NCI-H2029 treated with DMSO at 0.1 percent for 48 hours (cell line): ENCODE results near the gene RNF126.
A peak's percentile ranks its signal among the peaks of the same experiment; 100 is the strongest.
"Not testable (repeated sequence)": the region's sequence is repeated elsewhere in the genome, so short reads cannot be mapped to it uniquely, and the experiment has no call there.

Source experiments
- DNase-seq: peaks from one replicate; lab custom pipeline; 2025; lab: John Stamatoyannopoulos, UW

RNF126 gene

DNA sequence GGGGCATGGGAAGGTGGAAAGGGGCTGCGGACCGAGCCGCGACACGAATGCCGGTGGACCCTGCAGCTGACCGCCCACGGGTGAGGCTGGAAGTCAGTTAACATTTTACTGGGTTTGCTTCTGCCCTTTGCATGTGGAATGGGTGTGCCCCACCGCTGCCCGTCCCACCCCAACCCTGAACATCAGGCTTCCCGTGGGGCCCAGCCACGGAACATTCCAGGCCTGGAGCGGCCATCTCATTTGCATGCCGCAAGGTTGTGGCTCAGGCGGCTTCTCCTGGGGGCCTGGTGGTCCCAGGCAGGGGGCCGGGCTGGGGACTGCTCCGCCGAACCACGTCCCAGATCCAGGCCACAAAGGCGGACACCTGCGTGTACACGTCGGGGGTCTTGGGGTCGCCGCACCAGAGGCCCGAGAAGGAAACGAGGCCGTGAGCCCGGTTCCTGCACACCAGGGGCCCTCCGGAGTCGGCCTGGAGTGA is 22.5 kb upstream of the RNF126 start:
- DNase-seq: no peak

DNA sequence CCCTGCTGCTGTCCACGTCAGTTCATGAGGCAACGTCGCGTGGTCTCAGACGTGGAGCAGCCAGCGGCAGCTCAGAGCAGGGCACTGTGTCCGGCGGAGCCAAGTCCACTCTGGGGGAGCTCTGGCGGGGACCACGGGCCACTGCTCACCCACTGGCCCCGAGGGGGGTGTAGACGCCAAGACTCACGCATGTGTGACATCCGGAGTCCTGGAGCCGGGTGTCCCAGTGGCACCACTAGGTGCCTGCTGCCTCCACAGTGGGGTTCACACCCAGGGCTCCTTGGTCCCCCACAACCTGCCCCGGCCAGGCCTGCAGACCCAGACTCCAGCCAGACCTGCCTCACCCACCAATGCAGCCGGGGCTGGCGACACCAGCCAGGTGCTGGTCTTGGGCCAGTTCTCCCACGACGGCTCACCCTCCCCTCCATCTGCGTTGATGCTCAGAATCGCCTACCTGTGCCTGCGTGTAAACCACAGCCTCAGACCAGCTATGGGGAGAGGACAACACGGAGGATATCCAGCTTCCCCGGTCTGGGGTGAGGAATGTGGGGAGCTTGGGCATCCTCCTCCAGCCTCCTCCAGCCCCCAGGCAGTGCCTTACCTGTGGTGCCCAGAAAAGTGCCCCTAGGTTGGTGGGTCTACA is 19.8 kb upstream of the RNF126 start:
- DNase-seq: no peak

DNA sequence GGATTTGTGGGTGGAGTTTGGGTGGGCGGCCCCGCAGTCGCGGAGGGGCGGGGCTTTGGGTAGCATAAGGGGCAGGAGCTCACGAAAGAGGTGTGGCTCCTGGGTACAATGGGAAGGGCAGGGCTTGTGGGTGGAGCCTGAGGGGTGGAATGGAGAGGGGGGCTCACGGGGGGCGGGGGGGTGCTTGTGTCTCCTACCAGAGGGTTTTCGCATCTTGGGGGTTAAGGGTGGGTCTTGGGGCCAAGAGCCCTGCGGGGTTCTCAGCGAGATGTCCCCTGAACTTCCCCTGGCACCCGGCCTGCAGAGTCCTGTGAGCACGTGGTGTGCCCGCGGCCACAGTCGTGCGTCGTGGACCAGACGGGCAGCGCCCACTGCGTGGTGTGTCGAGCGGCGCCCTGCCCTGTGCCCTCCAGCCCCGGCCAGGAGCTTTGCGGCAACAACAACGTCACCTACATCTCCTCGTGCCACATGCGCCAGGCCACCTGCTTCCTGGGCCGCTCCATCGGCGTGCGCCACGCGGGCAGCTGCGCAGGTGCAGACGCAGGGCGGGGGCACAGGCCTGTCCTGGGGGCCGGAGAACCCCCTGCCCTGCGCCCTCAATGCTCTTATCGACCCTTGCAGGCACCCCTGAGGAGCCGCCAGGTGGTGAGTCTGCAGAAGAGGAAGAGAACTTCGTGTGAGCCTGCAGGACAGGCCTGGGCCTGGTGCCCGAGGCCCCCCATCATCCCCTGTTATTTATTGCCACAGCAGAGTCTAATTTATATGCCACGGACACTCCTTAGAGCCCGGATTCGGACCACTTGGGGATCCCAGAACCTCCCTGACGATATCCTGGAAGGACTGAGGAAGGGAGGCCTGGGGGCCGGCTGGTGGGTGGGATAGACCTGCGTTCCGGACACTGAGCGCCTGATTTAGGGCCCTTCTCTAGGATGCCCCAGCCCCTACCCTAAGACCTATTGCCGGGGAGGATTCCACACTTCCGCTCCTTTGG is 18.3 kb upstream of the RNF126 start:
- DNase-seq: no peak

DNA sequence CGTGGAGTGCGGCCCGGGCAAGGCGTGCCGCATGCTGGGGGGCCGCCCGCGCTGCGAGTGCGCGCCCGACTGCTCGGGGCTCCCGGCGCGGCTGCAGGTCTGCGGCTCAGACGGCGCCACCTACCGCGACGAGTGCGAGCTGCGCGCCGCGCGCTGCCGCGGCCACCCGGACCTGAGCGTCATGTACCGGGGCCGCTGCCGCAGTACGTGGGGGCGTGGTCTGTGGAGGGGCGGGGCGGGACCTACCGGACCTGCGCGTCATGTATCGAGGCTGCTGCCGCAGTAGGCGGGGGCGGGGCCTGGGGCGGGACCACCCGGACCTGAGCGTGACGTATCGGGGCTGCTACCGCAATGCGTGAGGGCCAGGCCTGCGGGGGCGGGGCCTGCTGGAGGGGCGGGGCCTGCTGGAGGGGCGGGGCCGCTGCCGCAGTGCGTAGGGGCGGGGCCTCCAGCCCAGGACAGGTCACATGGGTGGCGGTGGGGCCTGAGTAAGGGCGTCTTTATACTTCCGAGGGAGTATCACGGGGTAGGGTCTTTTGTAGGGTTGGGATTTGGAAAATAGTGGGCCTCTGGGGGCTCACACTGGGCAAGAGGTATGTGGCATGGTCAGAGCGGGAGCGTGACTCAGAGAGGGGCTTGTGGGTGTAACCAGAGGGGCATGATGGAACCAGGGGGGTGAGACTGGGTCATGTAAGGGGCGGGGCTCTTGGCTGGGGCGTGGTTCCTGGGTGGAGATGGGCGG is 17.4 kb upstream of the RNF126 start:
- peak; percentile 89 for DNase-seq

DNA sequence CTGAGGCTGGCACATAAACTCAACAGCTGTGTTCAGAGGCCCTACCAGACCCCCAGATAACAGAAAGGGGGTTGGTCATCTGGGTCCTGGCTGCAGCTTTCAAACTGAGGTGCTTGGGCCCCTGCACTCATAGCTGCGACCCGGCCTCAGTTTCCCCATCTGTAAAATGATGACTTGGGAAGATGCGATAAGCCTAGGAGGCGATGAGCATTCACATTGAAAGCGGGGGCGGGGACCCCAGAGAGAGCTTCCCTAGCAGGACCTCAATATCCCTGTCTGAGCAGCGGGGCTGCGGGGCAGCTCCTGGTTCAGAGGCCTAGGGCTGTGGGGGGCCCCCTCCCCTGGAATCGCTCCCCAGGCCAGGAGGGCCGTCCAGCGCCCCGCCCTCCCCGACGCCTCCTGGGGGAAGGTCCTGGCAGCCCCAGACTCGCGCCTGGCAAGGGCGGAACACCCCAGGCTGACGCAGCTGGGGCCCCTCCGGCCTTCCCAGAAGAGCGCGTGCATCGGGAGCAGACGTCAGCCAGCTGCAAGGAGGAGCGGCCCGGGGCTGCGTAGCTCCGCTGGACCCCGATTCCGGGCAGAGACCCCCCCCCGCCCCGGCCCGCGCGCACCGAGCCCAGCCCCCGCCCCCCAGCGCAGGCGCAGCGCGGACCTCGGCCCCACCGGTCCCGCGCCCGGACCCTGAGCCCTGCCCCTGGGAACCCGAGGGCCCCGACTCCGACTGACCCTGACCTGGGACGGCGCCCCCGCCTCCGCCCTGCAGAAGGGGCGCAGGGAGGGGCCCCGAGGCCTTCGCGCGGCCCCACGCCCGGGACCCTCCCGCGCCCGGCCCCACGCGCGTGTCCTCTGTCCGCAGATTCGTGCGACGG is 16.6 kb upstream of the RNF126 start:
- DNase-seq: no peak

DNA sequence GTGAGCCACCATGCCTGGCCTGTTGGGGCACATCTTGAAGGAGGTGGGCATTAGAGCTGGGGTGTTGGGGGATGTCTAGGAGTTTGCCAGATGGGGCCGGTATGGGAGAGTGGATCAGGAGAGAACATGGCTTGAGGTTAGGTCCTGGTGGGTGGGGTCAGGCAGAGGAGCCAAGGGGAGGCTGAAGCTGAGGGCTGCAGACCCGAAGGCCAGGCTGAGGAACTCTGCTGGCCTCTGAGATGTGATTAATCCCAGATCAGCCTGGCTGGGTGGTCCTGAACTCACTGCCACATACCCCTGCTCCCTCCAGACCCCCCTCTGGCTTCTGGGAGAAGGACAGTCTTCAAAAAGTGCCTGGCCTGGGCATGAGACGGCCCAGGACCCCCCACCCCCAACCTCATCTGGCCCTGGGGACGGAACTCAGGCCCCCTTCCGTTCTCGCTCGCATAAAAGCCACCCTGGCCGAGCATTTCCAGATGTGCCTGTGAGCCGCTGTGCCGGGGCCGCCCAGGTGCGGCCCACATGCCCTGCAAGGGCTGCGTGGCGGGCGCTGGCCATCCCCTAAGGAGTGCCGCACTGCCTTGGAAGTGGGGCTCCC is 15.9 kb upstream of the RNF126 start:
- DNase-seq: no peak

DNA sequence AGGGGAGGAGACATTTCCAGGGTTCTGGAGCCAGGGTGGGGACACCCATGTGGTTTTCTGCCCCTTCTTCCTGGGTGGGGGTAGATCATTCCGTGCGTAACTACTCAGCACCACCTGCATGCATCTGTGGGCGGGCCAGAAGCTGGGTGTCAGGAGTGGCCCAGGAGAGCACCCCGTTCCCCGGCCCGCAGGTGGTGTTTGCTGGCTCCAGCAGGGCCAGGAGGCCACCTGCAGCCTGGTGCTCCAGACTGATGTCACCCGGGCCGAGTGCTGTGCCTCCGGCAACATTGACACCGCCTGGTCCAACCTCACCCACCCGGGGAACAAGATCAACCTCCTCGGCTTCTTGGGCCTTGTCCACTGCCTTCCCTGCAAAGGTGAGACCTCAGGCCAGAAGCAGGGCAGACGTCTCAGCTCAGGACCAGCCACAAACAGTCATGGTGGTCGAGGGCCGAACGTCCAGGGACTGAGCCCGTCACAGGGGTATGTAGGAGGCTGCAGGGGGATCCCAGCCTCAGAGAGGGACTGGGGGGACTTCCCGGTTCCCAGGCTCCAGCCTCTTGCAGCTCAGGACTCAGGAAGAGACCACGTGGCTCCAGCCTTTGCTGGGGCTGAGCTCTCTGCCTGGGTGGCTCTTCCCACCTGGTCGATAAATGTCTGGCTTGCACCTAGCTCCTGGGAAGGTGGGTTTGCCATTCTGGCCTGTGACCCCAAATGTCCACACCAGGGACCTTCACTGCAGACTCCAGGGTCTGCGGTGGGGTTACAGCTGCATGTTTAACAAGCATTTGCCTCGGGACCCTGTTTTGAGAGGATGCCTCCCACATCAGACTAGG is 14.8 kb upstream of the RNF126 start:
- DNase-seq: no peak

DNA sequence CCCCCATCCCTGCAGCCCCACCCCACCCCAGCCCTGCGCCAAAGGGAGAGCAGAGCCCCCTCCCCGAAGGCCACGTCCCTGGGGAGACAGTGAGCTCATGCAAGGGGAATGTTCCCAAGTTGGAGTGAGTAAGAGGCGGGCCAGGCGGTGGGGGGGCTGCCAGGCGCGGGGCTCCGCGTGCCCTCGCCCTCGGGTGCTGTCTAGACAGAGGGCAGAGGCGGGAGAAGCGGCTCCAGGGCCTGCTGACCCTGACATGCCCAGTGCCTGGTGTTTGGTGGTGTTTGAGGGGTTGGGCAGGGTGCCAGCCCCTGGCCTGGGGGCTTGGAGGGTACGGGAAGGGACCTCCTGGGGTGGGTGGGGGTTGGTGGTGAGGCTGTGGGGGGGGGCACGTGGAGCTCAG is 14.2 kb upstream of the RNF126 start:
- DNase-seq: no peak

DNA sequence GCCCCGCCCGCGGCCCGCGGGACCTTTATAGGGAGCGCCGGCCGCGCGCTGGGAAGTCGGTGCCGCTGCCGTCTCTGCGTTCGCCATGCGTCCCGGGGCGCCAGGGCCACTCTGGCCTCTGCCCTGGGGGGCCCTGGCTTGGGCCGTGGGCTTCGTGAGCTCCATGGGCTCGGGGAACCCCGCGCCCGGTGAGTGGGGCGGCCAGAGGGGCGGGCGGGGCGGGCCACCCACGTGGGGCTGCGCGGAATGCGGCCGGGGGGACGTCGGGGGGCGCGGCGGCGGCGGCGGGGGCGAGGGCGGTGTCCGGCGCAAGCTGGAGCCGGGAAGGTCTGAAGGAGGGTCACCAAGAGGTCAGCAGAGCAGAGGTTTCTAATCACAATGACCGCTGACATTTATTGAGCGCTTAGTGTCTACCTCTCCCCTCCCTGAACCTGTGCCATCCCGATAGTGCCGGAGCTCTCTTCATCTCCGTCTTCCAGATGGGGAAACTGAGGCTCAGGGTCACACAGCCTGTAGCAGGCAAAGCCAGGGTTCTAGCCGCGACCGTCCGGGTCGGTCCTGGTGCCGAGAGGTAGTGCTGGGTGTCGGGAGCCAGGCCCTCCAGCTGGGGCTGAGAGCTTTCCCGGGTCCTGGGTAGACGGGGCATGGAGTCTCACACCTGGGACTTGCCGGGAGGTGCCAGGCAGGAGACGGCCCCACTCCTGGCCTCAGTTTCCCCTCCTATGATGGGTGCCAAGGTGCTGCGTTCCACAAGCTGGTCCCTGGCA is 13.5 kb upstream of the RNF126 start, which contains the start of gene FSTL3:
TSS of gene FSTL3 (plus strand) at position 54 of the 767 bp plus-strand sequence. CDS start at position 86, 32 bp downstream.
- DNase-seq: no peak

DNA sequence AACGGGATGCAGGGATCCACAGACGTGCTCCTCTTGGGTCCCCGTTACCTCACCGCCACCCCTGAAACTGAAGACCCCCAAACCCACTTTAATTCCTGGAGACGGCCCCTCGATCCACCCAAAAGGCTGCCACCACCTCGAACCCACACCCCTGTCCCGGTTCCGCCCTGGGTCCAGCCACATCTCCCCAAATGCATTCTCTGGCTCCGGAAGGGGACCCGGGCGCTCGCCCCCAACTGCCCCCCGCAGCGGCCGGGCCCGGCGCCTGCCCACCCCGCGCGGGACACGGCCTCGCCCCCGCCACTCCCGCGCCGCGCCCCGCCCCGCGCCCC is 13.0 kb upstream of the RNF126 start:
- DNase-seq: no peak

DNA sequence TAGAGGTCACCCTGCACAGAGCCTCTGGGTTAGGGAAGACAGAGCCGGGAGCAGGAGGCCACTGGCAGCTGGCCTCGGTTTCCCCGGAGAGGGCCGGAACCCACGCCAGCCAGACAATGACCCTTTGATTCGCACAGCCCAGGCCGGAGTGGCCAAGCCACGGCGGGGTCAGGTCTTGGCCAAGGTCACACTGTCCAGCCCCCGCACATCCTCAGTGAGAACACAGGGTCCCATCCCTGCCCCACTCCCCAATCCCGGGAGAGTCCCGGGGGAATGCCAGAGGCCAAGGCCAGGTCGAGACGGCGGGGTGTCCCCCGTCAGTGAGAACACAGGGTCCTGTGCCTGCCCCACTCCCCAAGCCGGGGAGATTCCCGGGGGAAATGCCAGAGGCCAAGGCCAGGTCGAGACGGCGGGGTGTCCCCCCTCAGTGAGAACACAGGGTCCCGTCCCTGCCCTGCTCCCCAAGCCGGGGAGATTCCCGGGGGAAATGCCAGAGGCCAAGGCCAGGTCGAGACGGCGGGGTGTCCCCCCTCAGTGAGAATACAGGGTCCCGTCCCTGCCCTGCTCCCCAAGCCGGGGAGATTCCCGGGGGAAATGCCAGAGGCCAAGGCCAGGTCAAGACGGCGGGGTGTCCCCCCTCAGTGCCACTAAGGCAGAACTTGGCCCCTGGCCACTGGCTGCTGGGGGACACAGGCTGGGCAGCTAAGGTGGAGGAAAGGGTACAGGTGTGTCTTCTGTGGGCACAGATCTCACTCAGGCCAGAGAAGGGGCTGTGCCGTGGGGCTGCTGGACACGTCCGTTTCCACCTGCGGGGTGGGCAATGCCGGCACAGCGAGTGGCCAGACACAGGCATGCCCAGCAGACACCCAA is 11.5 kb upstream of the RNF126 start:
- no peak for DNase-seq

DNA sequence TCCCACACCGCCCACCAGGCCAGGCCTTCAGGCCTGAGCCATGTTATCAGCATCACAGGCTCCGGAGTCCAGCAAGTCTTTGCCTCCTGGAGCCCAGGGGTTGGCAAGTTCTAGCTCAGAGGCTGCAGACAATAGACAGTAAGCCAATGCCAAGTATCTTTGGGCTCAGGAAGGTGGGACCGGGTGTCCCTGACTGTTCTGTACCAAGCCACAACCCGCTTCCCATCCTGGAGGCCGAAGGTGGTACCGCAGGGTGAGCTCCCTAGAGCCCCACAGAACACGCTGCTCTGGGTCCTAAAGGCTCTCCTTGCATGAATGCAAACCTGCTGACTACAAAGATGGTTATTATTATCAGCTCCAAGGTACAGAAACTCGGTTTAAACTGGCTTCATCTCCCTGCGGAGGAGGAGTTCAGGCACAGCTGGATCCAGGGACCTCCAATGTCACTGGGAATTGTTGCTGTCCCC is 7.6 kb upstream of the RNF126 start:
- DNase-seq: no peak

DNA sequence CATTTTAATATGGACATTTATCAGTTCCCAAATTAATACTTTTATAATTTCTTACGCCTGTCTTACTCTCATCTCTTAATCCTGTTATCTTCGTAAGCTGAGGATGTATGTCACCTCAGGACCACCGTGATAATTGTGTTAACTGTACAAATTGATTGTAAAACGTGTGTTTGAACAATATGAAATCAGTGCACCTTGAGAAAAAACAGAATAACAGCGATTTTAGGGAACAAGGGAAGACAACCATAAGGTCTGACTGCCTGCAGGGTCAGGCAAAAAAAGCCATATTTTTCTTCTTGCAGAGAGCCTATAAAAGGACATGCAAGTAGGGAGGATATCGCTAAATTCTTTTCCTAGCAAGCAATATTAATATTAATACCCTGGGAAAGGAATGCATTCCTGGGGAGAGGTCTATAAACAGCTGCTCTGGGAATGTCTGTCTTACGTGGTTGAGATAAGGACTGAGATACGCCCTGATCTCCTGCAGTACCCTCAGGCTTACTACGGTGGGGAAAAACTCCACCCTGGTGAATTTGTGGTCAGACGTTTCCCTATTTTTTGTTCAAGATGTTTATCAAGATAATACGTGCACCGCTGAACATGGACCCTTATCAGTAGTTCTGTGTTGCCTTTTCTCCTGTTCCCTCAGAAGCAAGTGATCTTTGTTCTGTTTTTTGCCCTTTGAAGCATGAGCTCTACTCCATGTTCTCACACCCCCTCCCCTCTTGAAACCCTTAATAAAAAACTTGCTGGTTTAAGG is 5.8 kb upstream of the RNF126 start:
- not testable (repeated sequence) for DNase-seq

DNA sequence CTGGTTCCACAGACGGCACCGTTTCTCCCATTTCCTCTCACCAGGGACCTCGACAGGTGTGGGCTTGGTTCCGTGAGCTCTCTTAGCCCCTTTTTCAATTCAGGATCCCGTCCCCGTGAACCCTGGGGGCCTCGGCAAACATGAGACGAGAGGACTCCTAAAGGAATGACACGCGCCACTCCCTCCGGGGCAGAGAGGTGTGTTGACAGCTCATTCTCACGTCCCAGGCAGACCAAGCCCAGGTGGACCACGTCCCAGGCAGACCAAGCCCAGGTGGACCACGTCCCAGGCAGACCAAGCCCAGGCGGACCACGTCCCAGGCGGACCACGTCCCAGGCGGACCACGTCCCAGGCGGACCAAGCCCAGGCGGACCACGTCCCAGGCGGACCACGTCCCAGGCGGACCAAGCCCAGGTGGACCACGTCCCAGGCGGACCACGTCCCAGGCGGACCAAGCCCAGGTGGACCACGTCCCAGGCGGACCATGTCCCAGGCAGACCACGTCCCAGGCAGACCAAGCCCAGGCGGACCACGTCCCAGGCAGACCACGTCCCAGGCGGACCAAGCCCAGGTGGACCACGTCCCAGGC is 4.1 kb upstream of the RNF126 start:
- not testable (repeated sequence) for DNase-seq

DNA sequence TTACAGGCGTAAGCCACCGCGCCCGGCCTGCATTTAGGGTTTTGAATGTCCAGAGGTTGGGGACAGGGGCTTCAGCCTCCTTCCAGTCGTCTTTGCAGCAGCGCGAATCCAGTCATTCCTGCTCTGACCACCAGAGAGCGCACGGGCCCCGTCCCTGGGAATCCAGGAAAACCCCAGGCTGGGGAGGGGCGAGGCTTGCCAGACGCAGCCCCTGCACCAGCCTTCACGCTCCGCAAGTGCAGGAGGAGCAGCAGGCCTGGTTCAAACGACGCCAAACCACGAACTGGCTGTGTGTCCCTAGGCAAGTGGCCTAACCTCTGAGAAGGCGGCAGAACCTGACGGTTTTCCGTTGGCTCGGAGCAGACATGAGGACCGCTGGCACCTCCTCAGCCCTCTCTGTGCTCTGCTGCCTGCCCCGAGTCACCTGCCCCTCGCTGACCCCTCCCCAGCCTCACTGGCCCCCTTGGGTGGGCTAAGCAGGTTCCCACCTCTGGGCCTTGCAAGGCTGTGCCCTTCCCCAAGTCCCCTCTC is 2.0 kb upstream of the RNF126 start:
- DNase-seq: peak; percentile 27

DNA sequence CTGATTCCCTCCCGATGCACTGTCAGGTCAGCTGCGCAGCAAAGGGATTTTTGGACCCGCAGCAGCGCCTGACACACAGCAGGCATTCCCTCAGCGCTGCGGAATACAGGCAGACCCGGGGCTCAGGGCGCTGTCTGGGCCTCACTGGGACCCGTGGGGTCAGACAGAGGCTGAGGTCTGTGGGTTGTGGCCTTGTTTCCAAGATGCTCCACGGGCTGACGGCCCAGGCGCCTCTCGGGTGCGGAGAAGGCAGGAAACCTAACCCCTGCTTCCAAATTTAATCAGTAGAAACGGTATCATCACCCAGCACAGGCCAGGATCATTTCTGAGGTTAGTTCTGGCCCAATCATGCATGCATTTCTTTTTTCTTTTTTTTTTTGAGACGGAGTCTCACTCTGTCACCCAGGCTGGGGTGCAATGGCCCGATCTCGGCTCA is 686 bp upstream of the RNF126 start:
- no peak for DNase-seq
